CD4-positive, alpha-beta T cell treated with Interleukin-10 for 1 hour (primary cell): ENCODE data around the gene RIMBP2.
A peak's percentile ranks its signal among the peaks of the same experiment; 100 is the strongest.
"Not testable (repeated sequence)": the region's sequence is repeated elsewhere in the genome, so short reads cannot be mapped to it uniquely, and the experiment has no call there.

Source experiments
- DNase-seq: peaks from one replicate; pipeline ENCODE4 v3.0.0-alpha.2; 2020

The RIMBP2 gene

GRCh38 chr12:130715998-130716968 lies at the start of gene RIMBP2:
Gene RIMBP2, minus strand, starts transcription at chr12:130716299. Its CDS starts 237,286 bp downstream, at chr12:130479013.
- no peak for DNase-seq

- DNase-seq: no peak
Measured at GRCh38 chr12:130765186-130765659, 49.1 kb upstream of the RIMBP2 start.

- DNase-seq: no peak
Measured at GRCh38 chr12:130764475-130765185, 48.5 kb upstream of the RIMBP2 start.

- DNase-seq: no peak
Measured at GRCh38 chr12:130764073-130764472, 48.0 kb upstream of the RIMBP2 start.

GRCh38 chr12:130762319-130762675 lies 46.2 kb upstream of the RIMBP2 start:
- DNase-seq: no peak

GRCh38 chr12:130761537-130762318 lies 45.6 kb upstream of the RIMBP2 start:
- peak; percentile 66 for DNase-seq

GRCh38 chr12:130754234-130754901 lies 38.3 kb upstream of the RIMBP2 start:
- no peak for DNase-seq

GRCh38 chr12:130752692-130753230 lies 36.7 kb upstream of the RIMBP2 start:
- DNase-seq: no peak

- not testable (repeated sequence) for DNase-seq
Measured at GRCh38 chr12:130752037-130752436, 35.9 kb upstream of the RIMBP2 start.

- no peak for DNase-seq
Measured at GRCh38 chr12:130748786-130749185, 32.7 kb upstream of the RIMBP2 start.

GRCh38 chr12:130747867-130748740 lies 32.0 kb upstream of the RIMBP2 start:
- peak; percentile 60 for DNase-seq

GRCh38 chr12:130746546-130746945 lies 30.4 kb upstream of the RIMBP2 start:
- DNase-seq: no peak

- no peak for DNase-seq
Measured at GRCh38 chr12:130745921-130746320, 29.8 kb upstream of the RIMBP2 start.

GRCh38 chr12:130744274-130744673 lies 28.2 kb upstream of the RIMBP2 start:
- no peak for DNase-seq

- no peak for DNase-seq
Measured at GRCh38 chr12:130743606-130744005, 27.5 kb upstream of the RIMBP2 start.

- DNase-seq: no peak
Measured at GRCh38 chr12:130743176-130743575, 27.1 kb upstream of the RIMBP2 start.

- DNase-seq: no peak
Measured at GRCh38 chr12:130742716-130743115, 26.6 kb upstream of the RIMBP2 start.

- DNase-seq: no peak
Measured at GRCh38 chr12:130742112-130742511, 26.0 kb upstream of the RIMBP2 start.

GRCh38 chr12:130739571-130739970 lies 23.5 kb upstream of the RIMBP2 start:
- no peak for DNase-seq

GRCh38 chr12:130738403-130738802 lies 22.3 kb upstream of the RIMBP2 start:
- DNase-seq: not testable (repeated sequence)

- DNase-seq: no peak
Measured at GRCh38 chr12:130737731-130738130, 21.6 kb upstream of the RIMBP2 start.
